Neural cell (in vitro differentiated cells): ENCODE measurements around the gene C10orf53. TPM values are rescaled to one million over a fixed set of nuclear protein-coding genes. Genes with fewer than 3 reads are reported as not detected.

Experiments used
- H2AFZ ChIP-seq: fragments of 200-600, 300-800 bp; sonication (generic), shearing (Covaris generic); 2 replicates; pipeline ENCODE4 v1.6.0; 2014; ENCODE audit warnings: low read depth, mild to moderate bottlenecking, antibody characterized with exemption, low read length, moderate library complexity
- H3F3A ChIP-seq: fragments of 200-600 bp; shearing (Covaris generic); 2 replicates; pipeline ENCODE4 v1.6.1; 2016; ENCODE audit warnings: mild to moderate bottlenecking, moderate library complexity, mixed read lengths, antibody characterized with exemption, low read length; ENCODE audit not compliant: insufficient read depth, poor library complexity, severe bottlenecking
- H3K27ac ChIP-seq: fragments of 200-600, 300-800 bp; sonication (generic), shearing (Covaris generic); 2 replicates; pipeline ENCODE4 v1.5.1; 2014; ENCODE audit warnings: mild to moderate bottlenecking, low read length, moderate library complexity
- H3K27me3 ChIP-seq: fragments of 300-800, 200-600 bp; sonication (generic), shearing (Covaris generic); 2 replicates; pipeline ENCODE4 v1.6.0; 2014; ENCODE audit warnings: mild to moderate bottlenecking, low read depth, low read length, moderate library complexity; ENCODE audit not compliant: insufficient read depth
- H3K36me3 ChIP-seq: fragments of 300-800, 200-600 bp; sonication (generic), shearing (Covaris generic); 2 replicates; pipeline ENCODE4 v1.5.1; 2014; ENCODE audit warnings: mild to moderate bottlenecking, antibody characterized with exemption, low read length, moderate library complexity; ENCODE audit not compliant: insufficient read depth
- H3K4me2 ChIP-seq: fragments of 300-800, 200-600 bp; sonication (generic), shearing (Covaris generic); 2 replicates; pipeline ENCODE4 v1.6.0; 2014; ENCODE audit warnings: mild to moderate bottlenecking, low read length
- H3K4me3 ChIP-seq: fragments of 300-800, 200-600 bp; sonication (generic), shearing (Covaris generic); 2 replicates; pipeline ENCODE4 v1.5.1; 2014; ENCODE audit warnings: mild to moderate bottlenecking, low read length, moderate library complexity
- H3K79me2 ChIP-seq: fragments of 200-600 bp; shearing (Covaris generic); replicated peaks from 2 replicates; pipeline ENCODE4 v1.6.0; 2014; ENCODE audit warnings: mild to moderate bottlenecking, low read length, moderate library complexity; ENCODE audit not compliant: insufficient read depth
- H3K9ac ChIP-seq: fragments of 300-800, 200-600 bp; sonication (generic), shearing (Covaris generic); 2 replicates; pipeline ENCODE4 v1.6.1; 2016; ENCODE audit warnings: mild to moderate bottlenecking, low read length, mixed read lengths
- H3K9me2 ChIP-seq: fragments of 200-600 bp; shearing (Covaris generic); 2 replicates; pipeline ENCODE4 v1.6.1; 2016; ENCODE audit warnings: mild to moderate bottlenecking, low read length, mixed read lengths; ENCODE audit not compliant: insufficient read depth
- H3K9me3 ChIP-seq: fragments of 200-600, 300-800 bp; sonication (generic), shearing (Covaris generic); 2 replicates; pipeline ENCODE4 v1.6.1; 2016; ENCODE audit warnings: mild to moderate bottlenecking, mixed run types, low read length, moderate library complexity, mixed read lengths
- H4K20me1 ChIP-seq: fragments of 200-600 bp; shearing (Covaris generic); 2 replicates; pipeline ENCODE4 v1.6.1; 2016; ENCODE audit warnings: mild to moderate bottlenecking, mixed run types; ENCODE audit not compliant: insufficient read depth
- CTCF ChIP-seq: fragments of 450-650 bp; IDR thresholded peaks from 2 replicates; pipeline ENCODE4 v1.5.1; 2014; ENCODE audit warnings: antibody characterized with exemption, mild to moderate bottlenecking, moderate library complexity; ENCODE audit not compliant: poor library complexity, severe bottlenecking
- EP300 ChIP-seq: fragments of 450-650 bp; conservative IDR thresholded peaks from 2 replicates; pipeline ENCODE4 v1.6.1; 2014; ENCODE audit warnings: antibody characterized with exemption, mild to moderate bottlenecking, moderate library complexity; ENCODE audit not compliant: poor library complexity, severe bottlenecking
- EZH2 ChIP-seq: fragments of 200-600, 300-800 bp; shearing (Covaris generic), sonication (generic); IDR thresholded peaks from 2 replicates; pipeline ENCODE4 v1.6.1; 2014; ENCODE audit warnings: antibody characterized with exemption, low read length, borderline replicate concordance, mild to moderate bottlenecking; ENCODE audit not compliant: insufficient read depth, poor library complexity, severe bottlenecking
- MXI1 ChIP-seq: fragments of 450-650 bp; conservative IDR thresholded peaks from 2 replicates; pipeline ENCODE4 v1.6.1; 2014; ENCODE audit warnings: antibody characterized with exemption, mild to moderate bottlenecking; ENCODE audit not compliant: poor library complexity, severe bottlenecking
- POLR2AphosphoS5 ChIP-seq: IDR thresholded peaks from 2 replicates; pipeline ENCODE4 v1.6.1; 2012
- RAD21 ChIP-seq: fragments of 450-650 bp; conservative IDR thresholded peaks from 2 replicates; pipeline ENCODE4 v1.6.1; 2014; ENCODE audit warnings: antibody characterized with exemption, mild to moderate bottlenecking, moderate library complexity
- REST ChIP-seq: IDR thresholded peaks from 2 replicates; pipeline ENCODE4 v1.6.1; 2012; ENCODE audit warnings: borderline replicate concordance
- SMC3 ChIP-seq: fragments of 450-650 bp; conservative IDR thresholded peaks from 2 replicates; pipeline ENCODE4 v1.6.1; 2014; ENCODE audit warnings: antibody characterized with exemption, mild to moderate bottlenecking, moderate library complexity; ENCODE audit not compliant: poor library complexity
- TAF1 ChIP-seq: IDR thresholded peaks from 2 replicates; pipeline ENCODE4 v1.6.1; 2012; ENCODE audit warnings: low read depth
- polyA plus RNA-seq: library from polyadenylated mRNA; depleted of rRNA; stranded (reverse); fragments of >200 nt; gene quantifications from 2 replicates; pipeline ENCODE4 v1.2.3, GENCODE V29; 2014

The C10orf53 gene
- polyA plus RNA-seq, 1 donor from 2014 or later = not detected

GRCh38 chr10:49654036-49654693 is 25.3 kb upstream of the C10orf53 start:
- no peak overlapping the region for H3K9ac ChIP-seq
- H3K27ac ChIP-seq = no peak overlapping the region
- no peaks in the 10 kb centered on the region for H3K27me3 ChIP-seq
- no peaks in the 10 kb centered on the region for H4K20me1 ChIP-seq
- H3K79me2 ChIP-seq = no peaks in the 10 kb centered on the region
- no peaks in the 10 kb centered on the region for H3K9me3 ChIP-seq
- no peaks in the 10 kb centered on the region for H3K36me3 ChIP-seq
- TF ChIP-seq POLR2AphosphoS5 = no peak
- TF ChIP-seq SMC3 = no peak
- no peak for TF ChIP-seq EZH2
- no peak for TF ChIP-seq TAF1
- TF ChIP-seq MXI1 = no peak
- no peak for TF ChIP-seq CTCF
- no peak for TF ChIP-seq REST
- no peak for TF ChIP-seq RAD21
- no peak for TF ChIP-seq EP300
- H3F3A ChIP-seq = no peaks in the 10 kb centered on the region
- H2AFZ ChIP-seq = no peak overlapping the region
- H3K9me2 ChIP-seq = no peaks in the 10 kb centered on the region
- no peak overlapping the region for H3K4me3 ChIP-seq
- no peak overlapping the region for H3K4me2 ChIP-seq

GRCh38 chr10:49655099-49655498 is 24.4 kb upstream of the C10orf53 start:
- H3K9ac ChIP-seq = no peak overlapping the region
- no peaks in the 10 kb centered on the region for H3K27me3 ChIP-seq
- no peaks in the 10 kb centered on the region for H3K9me3 ChIP-seq
- no peak overlapping the region for H3K27ac ChIP-seq
- no peaks in the 10 kb centered on the region for H3F3A ChIP-seq
- H2AFZ ChIP-seq = no peak overlapping the region
- H3K4me3 ChIP-seq = no peak overlapping the region
- no peaks in the 10 kb centered on the region for H3K79me2 ChIP-seq
- no peaks in the 10 kb centered on the region for H3K36me3 ChIP-seq
- no peaks in the 10 kb centered on the region for H4K20me1 ChIP-seq
- TF ChIP-seq MXI1 = no peak
- no peak for TF ChIP-seq CTCF
- TF ChIP-seq TAF1 = no peak
- TF ChIP-seq POLR2AphosphoS5 = no peak
- no peak for TF ChIP-seq REST
- TF ChIP-seq EP300 = no peak
- TF ChIP-seq RAD21 = no peak
- no peak for TF ChIP-seq EZH2
- no peak for TF ChIP-seq SMC3
- H3K4me2 ChIP-seq = no peak overlapping the region
- H3K9me2 ChIP-seq = no peaks in the 10 kb centered on the region
